Panc1 (cell line): ENCODE data around the gene PCNX2. TPM values are rescaled to one million over a fixed set of nuclear protein-coding genes. Genes with fewer than 3 reads are reported as not detected.

Experiments
- ATAC-seq: fragments of 200-7000 bp; cut with Tn5 transposase; 2 replicates; pipeline ENCODE4 v1.9.1; 2020; ENCODE audit warnings: mild to moderate bottlenecking, moderate library complexity
- BruUV-seq: library from RNA; stranded (reverse); fragments of 400-500 nt; replicated peaks from 2 replicates; lab custom pipeline; 2021; lab: Mats Ljungman, UMichigan
- CTCF ChIA-PET: fragments of 300-600 bp; sonication (Branson Sonifier 250); formaldehyde crosslinking; loops from one replicate; lab custom pipeline; 2022; ENCODE audit warnings: antibody characterized with exemption; lab: Charles Lee
- POLR2A ChIA-PET: fragments of 300-600 bp; sonication (Branson Sonifier 250); formaldehyde crosslinking; loops from one replicate; lab custom pipeline; 2022; ENCODE audit warnings: antibody characterized with exemption; lab: Charles Lee
- DNase-seq: peaks from one replicate; pipeline ENCODE4 v3.0.0-alpha.2; 2010; ENCODE audit warnings: low read depth, low spot score
- H3K27ac ChIP-seq: 2 replicates; pipeline ENCODE4 v1.5.1; 2011; ENCODE audit warnings: mild to moderate bottlenecking, low read length, inconsistent platforms
- H3K27me3 ChIP-seq: fragments of 200-500 bp; sonication (Bioruptor generic); 2 replicates; pipeline ENCODE4 v1.6.0; 2014; ENCODE audit warnings: low read length, inconsistent platforms; ENCODE audit not compliant: control insufficient read depth, insufficient read depth
- H3K36me3 ChIP-seq: fragments of 200-500 bp; sonication (Bioruptor generic); 2 replicates; pipeline ENCODE4 v1.5.1; 2014; ENCODE audit warnings: inconsistent platforms, mild to moderate bottlenecking, low read length, moderate library complexity; ENCODE audit not compliant: control insufficient read depth, insufficient read depth
- H3K4me1 ChIP-seq: 2 replicates; pipeline ENCODE4 v1.5.1; 2011; ENCODE audit warnings: inconsistent platforms, mild to moderate bottlenecking, low read length, moderate library complexity; ENCODE audit not compliant: control insufficient read depth, insufficient read depth
- H3K4me3 ChIP-seq, 2 experiments: 2 replicates each; pipeline ENCODE4 v1.5.1; 2011 to 2012; ENCODE audit warnings: low read depth in 2 of 2, low read length in 2 of 2, mild to moderate bottlenecking in 2 of 2, inconsistent platforms in 1 of 2, moderate library complexity in 1 of 2
- H3K9me3 ChIP-seq: fragments of 200-500 bp; sonication (Bioruptor generic); 2 replicates; pipeline ENCODE4 v1.5.1; 2014; ENCODE audit warnings: low read depth, mild to moderate bottlenecking, inconsistent platforms, low read length, moderate library complexity; ENCODE audit not compliant: control insufficient read depth, insufficient read depth
- CTCF ChIP-seq: fragments of 450-650 bp; IDR thresholded peaks from 2 replicates; pipeline ENCODE4 v1.5.1; 2017; ENCODE audit warnings: mild to moderate bottlenecking
- POLR2AphosphoS5 ChIP-seq: IDR thresholded peaks from 2 replicates; pipeline ENCODE4 v1.6.1; 2012; ENCODE audit warnings: mild to moderate bottlenecking, low read depth, low read length, moderate library complexity
- REST ChIP-seq, 2 experiments: IDR thresholded peaks; 2 replicates each; pipeline ENCODE4 v1.6.1; 2011 to 2012; ENCODE audit warnings: low read depth in 2 of 2, control low read depth in 1 of 2, low read length in 1 of 2, mild to moderate bottlenecking in 1 of 2, moderate library complexity in 1 of 2; ENCODE audit not compliant: insufficient read depth in 1 of 2
- SIN3A ChIP-seq: IDR thresholded peaks from 2 replicates; pipeline ENCODE4 v1.6.1; 2012; ENCODE audit warnings: low read depth, mild to moderate bottlenecking, low read length, moderate library complexity, borderline replicate concordance; ENCODE audit not compliant: insufficient read depth
- TCF7L2 ChIP-seq: IDR thresholded peaks from 2 replicates; pipeline ENCODE4 v1.6.1; 2011; ENCODE audit warnings: mild to moderate bottlenecking, low read depth, low read length, inconsistent platforms
- in situ Hi-C: cut with HindIII; loops from 2 replicates; pipeline ENCODE4 v1.10.0; 2016; ENCODE audit warnings: low sequenced_read_pairs, low pct_unique_long_range_greater_than_20kb
- intact Hi-C: fragments of 100-400 bp; cut with micrococcal nuclease; formaldehyde crosslinking; loops from one replicate; pipeline ENCODE4 v1.10.0; 2022; ENCODE audit not compliant: unreplicated experiment
- total RNA-seq: library from RNA; stranded (reverse); gene quantifications from one replicate; pipeline ENCODE4 v1.2.1, GENCODE V29; 2021; ENCODE audit not compliant: unreplicated experiment

Gene PCNX2
- total RNA-seq, 1 experiment from 2014 or later, result 2.6 TPM

GRCh38 chr1:233244183-233244582 is 51.3 kb downstream of the PCNX2 start:
- ChIA-PET POLR2A (no interaction called here), CTCF (no interaction called here)
- no peak for DNase-seq
- TF ChIP-seq REST (IDR thresholded peaks at IDR 0.05; ENCODE audit: insufficient read depth in 1 of 2, low read depth in 2 of 2, low read length in 1 of 2), result no peak
- no peak for TF ChIP-seq POLR2AphosphoS5
- TF ChIP-seq SIN3A, result no peak
- TF ChIP-seq CTCF, result no peak
- no peak for TF ChIP-seq TCF7L2
- no peaks in the 10 kb centered on the region for H3K9me3 ChIP-seq
- ATAC-seq, result no peak
- intact Hi-C loops (loop anchor here (5.0 kb wide), 1 partner anchor 402 kb away; no protein-coding TSS in a partner anchor), in situ Hi-C loops (no loop called here)
- H3K27ac ChIP-seq, result no peak overlapping the region
- no peak overlapping the region for H3K4me3 ChIP-seq
- H3K4me1 ChIP-seq, result no peaks in the 10 kb centered on the region
- H3K27me3 ChIP-seq, result no peaks in the 10 kb centered on the region
- no TSS peak for BruUV-seq
- H3K36me3 ChIP-seq, result no peaks in the 10 kb centered on the region

- Histone ChIP-seq H3K4me1 (no peaks in the 10 kb centered on the region), H3K9me3 (no peaks in the 10 kb centered on the region), H3K27me3 (no peaks in the 10 kb centered on the region), H3K4me3 (no peak overlapping the region), H3K36me3 (no peaks in the 10 kb centered on the region), H3K27ac (no peak overlapping the region)
- intact Hi-C loops (loop anchor here (5.0 kb wide), 1 partner anchor 401 kb away; no protein-coding TSS in a partner anchor), in situ Hi-C loops (no loop called here)
- ATAC-seq, result no peak
- no TSS peak for BruUV-seq
- ChIA-PET POLR2A (no interaction called here), CTCF (no interaction called here)
- no peak for DNase-seq
- TF ChIP-seq CTCF, result no peak
- TF ChIP-seq SIN3A, result no peak
- no peak for TF ChIP-seq POLR2AphosphoS5
- no peak for TF ChIP-seq TCF7L2
- no peak for TF ChIP-seq REST (IDR thresholded peaks at IDR 0.05; ENCODE audit: insufficient read depth in 1 of 2, low read depth in 2 of 2, low read length in 1 of 2)
These were observed 52.6 kb downstream of the PCNX2 start for GRCh38 chr1:233242827-233243483.
